ENCODE results near the gene ST6GAL1. TPM values are rescaled to one million over a fixed set of nuclear protein-coding genes. Genes with fewer than 3 reads are reported as not detected.

ST6GAL1 gene
- total and polyA plus RNA-seq, 2 experiments from 2014 or later: 17.6 to 65.1 TPM

DNA sequence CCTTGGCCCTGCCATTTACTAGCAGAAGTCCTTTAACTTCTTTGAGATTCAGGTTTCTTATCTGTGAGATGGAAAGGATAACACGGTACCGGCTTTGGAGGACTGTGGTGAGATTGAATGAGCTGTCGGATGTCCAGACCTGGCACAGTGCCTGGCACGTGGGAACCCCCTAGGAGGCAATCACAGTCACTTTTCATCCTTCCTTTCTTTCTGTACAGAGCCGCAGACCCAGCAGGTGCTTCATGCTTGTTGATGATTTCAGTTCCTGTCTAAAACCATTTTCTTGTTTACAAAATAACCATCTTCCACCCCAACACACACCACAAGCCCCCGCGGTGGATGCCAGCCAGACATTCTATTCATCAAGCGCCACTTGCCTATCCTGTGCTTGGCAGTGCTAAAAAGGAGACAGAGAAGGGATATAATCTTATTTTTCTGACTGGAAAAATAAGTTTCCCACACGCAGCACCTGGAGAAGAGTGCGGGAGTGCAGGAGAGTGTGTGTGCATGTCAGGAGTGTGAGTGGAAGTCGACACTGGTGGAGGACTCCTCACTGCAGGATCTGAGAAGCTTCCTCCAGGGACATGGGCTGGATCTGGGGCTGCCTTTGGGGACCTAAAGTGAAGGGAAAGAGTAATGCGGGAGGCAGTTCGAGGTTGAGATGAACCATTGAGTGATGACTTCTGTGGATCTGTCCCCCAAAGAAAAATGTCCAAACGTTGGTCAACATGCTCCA is 85.7 kb downstream of the ST6GAL1 start (continued):
- TF ChIP-seq, protein P1, sequence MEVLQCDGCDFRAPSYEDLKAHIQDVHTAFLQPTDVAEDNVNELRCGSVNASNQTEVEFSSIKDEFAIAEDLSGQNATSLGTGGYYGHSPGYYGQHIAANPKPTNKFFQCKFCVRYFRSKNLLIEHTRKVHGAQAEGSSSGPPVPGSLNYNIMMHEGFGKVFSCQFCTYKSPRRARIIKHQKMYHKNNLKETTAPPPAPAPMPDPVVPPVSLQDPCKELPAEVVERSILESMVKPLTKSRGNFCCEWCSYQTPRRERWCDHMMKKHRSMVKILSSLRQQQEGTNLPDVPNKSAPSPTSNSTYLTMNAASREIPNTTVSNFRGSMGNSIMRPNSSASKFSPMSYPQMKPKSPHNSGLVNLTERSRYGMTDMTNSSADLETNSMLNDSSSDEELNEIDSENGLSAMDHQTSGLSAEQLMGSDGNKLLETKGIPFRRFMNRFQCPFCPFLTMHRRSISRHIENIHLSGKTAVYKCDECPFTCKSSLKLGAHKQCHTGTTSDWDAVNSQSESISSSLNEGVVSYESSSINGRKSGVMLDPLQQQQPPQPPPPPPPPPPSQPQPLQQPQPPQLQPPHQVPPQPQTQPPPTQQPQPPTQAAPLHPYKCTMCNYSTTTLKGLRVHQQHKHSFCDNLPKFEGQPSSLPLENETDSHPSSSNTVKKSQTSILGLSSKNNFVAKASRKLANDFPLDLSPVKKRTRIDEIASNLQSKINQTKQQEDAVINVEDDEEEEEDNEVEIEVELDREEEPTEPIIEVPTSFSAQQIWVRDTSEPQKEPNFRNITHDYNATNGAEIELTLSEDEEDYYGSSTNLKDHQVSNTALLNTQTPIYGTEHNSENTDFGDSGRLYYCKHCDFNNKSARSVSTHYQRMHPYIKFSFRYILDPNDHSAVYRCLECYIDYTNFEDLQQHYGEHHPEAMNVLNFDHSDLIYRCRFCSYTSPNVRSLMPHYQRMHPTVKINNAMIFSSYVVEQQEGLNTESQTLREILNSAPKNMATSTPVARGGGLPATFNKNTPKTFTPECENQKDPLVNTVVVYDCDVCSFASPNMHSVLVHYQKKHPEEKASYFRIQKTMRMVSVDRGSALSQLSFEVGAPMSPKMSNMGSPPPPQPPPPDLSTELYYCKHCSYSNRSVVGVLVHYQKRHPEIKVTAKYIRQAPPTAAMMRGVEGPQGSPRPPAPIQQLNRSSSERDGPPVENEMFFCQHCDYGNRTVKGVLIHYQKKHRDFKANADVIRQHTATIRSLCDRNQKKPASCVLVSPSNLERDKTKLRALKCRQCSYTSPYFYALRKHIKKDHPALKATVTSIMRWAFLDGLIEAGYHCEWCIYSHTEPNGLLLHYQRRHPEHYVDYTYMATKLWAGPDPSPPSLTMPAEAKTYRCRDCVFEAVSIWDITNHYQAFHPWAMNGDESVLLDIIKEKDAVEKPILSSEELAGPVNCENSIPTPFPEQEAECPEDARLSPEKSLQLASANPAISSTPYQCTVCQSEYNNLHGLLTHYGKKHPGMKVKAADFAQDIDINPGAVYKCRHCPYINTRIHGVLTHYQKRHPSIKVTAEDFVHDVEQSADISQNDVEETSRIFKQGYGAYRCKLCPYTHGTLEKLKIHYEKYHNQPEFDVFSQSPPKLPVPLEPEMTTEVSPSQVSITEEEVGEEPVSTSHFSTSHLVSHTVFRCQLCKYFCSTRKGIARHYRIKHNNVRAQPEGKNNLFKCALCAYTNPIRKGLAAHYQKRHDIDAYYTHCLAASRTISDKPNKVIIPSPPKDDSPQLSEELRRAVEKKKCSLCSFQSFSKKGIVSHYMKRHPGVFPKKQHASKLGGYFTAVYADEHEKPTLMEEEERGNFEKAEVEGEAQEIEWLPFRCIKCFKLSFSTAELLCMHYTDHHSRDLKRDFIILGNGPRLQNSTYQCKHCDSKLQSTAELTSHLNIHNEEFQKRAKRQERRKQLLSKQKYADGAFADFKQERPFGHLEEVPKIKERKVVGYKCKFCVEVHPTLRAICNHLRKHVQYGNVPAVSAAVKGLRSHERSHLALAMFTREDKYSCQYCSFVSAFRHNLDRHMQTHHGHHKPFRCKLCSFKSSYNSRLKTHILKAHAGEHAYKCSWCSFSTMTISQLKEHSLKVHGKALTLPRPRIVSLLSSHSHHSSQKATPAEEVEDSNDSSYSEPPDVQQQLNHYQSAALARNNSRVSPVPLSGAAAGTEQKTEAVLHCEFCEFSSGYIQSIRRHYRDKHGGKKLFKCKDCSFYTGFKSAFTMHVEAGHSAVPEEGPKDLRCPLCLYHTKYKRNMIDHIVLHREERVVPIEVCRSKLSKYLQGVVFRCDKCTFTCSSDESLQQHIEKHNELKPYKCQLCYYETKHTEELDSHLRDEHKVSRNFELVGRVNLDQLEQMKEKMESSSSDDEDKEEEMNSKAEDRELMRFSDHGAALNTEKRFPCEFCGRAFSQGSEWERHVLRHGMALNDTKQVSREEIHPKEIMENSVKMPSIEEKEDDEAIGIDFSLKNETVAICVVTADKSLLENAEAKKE (CRISPR knock-in tag; IDR thresholded peaks at IDR 0.05): no peak
- no peak for TF ChIP-seq EZH2 (IDR thresholded peaks at IDR 0.05; ENCODE audit: low read depth, unreplicated experiment)

DNA sequence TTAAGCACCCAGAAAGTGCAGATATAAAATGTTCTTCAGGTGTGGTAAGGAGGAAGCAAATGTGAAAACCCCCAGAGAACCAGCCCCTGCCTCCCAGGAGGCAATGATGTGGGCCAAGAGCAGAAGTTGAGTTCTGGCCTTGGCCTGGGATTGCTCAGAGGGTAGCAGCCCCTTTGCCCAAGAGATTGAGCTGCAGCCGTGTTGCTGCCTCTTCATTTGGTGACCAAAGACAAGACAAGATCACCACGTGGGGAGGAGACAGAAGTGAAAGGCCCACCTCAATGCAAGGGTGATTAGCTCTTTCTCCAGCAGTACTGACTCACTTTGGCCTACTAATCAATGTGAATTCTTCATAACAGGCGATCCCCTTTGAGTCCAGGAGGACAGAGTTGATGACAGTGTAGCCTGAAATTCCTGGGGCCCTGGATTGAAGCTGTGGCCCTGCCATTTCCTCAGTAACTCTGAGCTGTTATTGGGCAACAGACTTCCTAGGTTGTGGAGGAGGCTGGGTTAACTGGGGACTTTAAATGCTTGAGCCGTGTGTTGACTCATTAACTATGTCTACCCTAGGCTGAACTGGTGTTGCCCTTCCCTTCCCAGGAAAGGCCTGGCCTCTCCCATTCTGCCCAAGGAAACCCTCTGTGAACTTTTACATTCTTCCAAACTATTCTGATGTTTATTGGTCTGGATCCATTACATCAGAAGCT is 86.5 kb downstream of the ST6GAL1 start:
- H3K27ac ChIP-seq (ENCODE audit: low read depth): no peak overlapping the region
- Mint-ChIP-seq H3K9me3 (no peaks in the 10 kb centered on the region), H3K4me1 (peaks cover 11% of the 10 kb centered on the region), H3K27ac (no peak overlapping the region), H3K36me3 (ENCODE audit: low read depth) (peaks cover 19% of the 10 kb centered on the region), H3K27me3 (ENCODE audit: insufficient read depth, low read depth, poor library complexity) (peaks cover 4% of the 10 kb centered on the region), H3K4me3 (no peak overlapping the region)
- no peaks in the 10 kb centered on the region for H3K27me3 ChIP-seq (ENCODE audit: insufficient read depth)
- DNase-seq (ENCODE audit: low spot score): no peak
- H3K36me3 ChIP-seq (ENCODE audit: insufficient read depth): no peaks in the 10 kb centered on the region
- peaks cover 5% of the 10 kb centered on the region for H4K20me1 ChIP-seq (replicated peaks; ENCODE audit: insufficient read depth)
- H3K4me1 ChIP-seq (ENCODE audit: insufficient read depth): no peaks in the 10 kb centered on the region
- no peaks in the 10 kb centered on the region for H3K9me2 ChIP-seq (ENCODE audit: insufficient read depth)
- H2AFZ ChIP-seq: no peak overlapping the region
- no peaks in the 10 kb centered on the region for H3F3A ChIP-seq (replicated peaks; ENCODE audit: low read depth)
- H3K79me2 ChIP-seq (replicated peaks; ENCODE audit: insufficient read depth): 0 out of 2 replicates have a peak, but pooled peaks cover 5% of the 10 kb centered on the region
- TF ChIP-seq, protein P1 (CRISPR knock-in tag; IDR thresholded peaks at IDR 0.05): no peak
- TF ChIP-seq EZH2phosphoT487 (IDR thresholded peaks at IDR 0.05; ENCODE audit: unreplicated experiment): no peak
- H3K4me2 ChIP-seq: no peak overlapping the region
- ATAC-seq: no peak
- no peak overlapping the region for H3K4me3 ChIP-seq
